Psoas muscle (tissue), 8 donors: ENCODE data around the gene LMO2. TPM values are rescaled to one million over a fixed set of nuclear protein-coding genes. Genes with fewer than 3 reads are reported as not detected.

Source experiments
- ATAC-seq, 4 donors: fragments of 200-7000 bp; cut with Tn5 transposase; one replicate each; pipeline ENCODE4 v1.9.1; 2020; ENCODE audit warnings: moderate library complexity in 3 of 4, mild to moderate bottlenecking in 2 of 4
- DNase-seq, 2 donors: peaks; one replicate each; pipeline ENCODE4 v3.0.0-alpha.2; 2020
- H3K27ac ChIP-seq: fragments of 200-600 bp; one replicate; pipeline ENCODE4 v1.8.0; 2022
- H3K27me3 ChIP-seq, 3 donors: fragments of 200-600 bp in 1 of 3; one replicate each; pipeline versions ENCODE4 v1.6.1 to v1.8.0; 2013 to 2022; ENCODE audit warnings: low read length in 2 of 3, mild to moderate bottlenecking in 2 of 3, moderate library complexity in 1 of 3; ENCODE audit not compliant: insufficient read depth in 3 of 3
- H3K36me3 ChIP-seq, 2 donors: fragments of 200-600 bp in 1 of 2; one replicate each; pipeline versions ENCODE4 v1.6.1 to v1.8.0; 2013 to 2022; ENCODE audit warnings: low read depth in 1 of 2, mild to moderate bottlenecking in 1 of 2, moderate library complexity in 1 of 2; ENCODE audit not compliant: insufficient read depth in 1 of 2
- H3K4me1 ChIP-seq: fragments of 200-600 bp; one replicate; pipeline ENCODE4 v1.8.0; 2022
- H3K4me3 ChIP-seq: fragments of 200-600 bp; one replicate; pipeline ENCODE4 v1.8.0; 2022; ENCODE audit warnings: mild to moderate bottlenecking
- H3K9me3 ChIP-seq: fragments of 200-600 bp; one replicate; pipeline ENCODE4 v1.8.0; 2022
- CTCF ChIP-seq: fragments of 200-600 bp; IDR thresholded peaks from one replicate; pipeline ENCODE4 v1.8.0; 2022; ENCODE audit warnings: antibody characterized with exemption
- WGBS, 3 donors: extraction: QIAGEN DNeasy Blood & Tissue Kit; methylation state at CpG; one replicate each; pipeline versions ENCODE4 v1.1.6 to v1.1.7; 2013; 5-methylcytosine and 5-hydroxymethylcytosine counted together
- intact Hi-C, 2 donors: fragments of 100-400 bp; cut with DNase I; formaldehyde crosslinking; loops; one replicate each; pipeline versions ENCODE4 v1.11.0 to v1.14.2; 2022
- polyA plus RNA-seq, 3 donors: library from polyadenylated mRNA; stranded (reverse); fragments of 200-250 nt; gene quantifications; one replicate each; pipeline ENCODE4 v1.2.3, GENCODE V29; 2013
- total RNA-seq, 4 donors: library from RNA; stranded (reverse); fragmentation: NEBNext Ultra II Directional in 2 of 4; extraction: Animal tissue kit (Norgen Biotek cat#: 25700) in 2 of 4; gene quantifications; one replicate each; pipeline versions ENCODE4 v1.2.1 to v1.2.4, GENCODE V29; 2021 to 2023
- donor health status: healthy with polysubstance abuse.
- donor health status: DM: no; HTN: no; CAD: no; lungs with moderate emphysema.
- donor health status: Bipolar disorder and iron deficiency.
- donor health status: healthy.
- donor health status: DM: yes; HTN: yes; CAD: no.
- donor health status: DM: no; HTN: no; CAD: no.
- donor health status: DM: no; HTN: no; CAD: no.
- donor health status: DM: yes; HTN: yes; CAD: no.

LMO2 gene
- total and polyA plus RNA-seq, 7 donors = 8.0 to 47.1 (median 12.3) TPM

GRCh38 chr11:33910296-33910957 is 18.6 kb upstream of the LMO2 start:
- WGBS, 3 donors = 34 to 43% (median 40%) methylated on average over 6 of the region's 6 CpGs
- H3K4me1 ChIP-seq = no peaks in the 10 kb centered on the region
- no peak overlapping the region for H3K27ac ChIP-seq
- H3K9me3 ChIP-seq = peaks cover 4% of the 10 kb centered on the region
- intact Hi-C loops = no loop called here
- H3K27me3 ChIP-seq = no peaks in the 10 kb centered on the region
- no peak for DNase-seq
- H3K4me3 ChIP-seq = no peak overlapping the region
- ATAC-seq = no peak
- TF ChIP-seq CTCF = no peak
- no peaks in the 10 kb centered on the region for H3K36me3 ChIP-seq

GRCh38 chr11:33909552-33909951 is 17.7 kb upstream of the LMO2 start:
- no peak for ATAC-seq
- H3K27ac ChIP-seq = no peak overlapping the region

GRCh38 chr11:33909150-33909549 is 17.3 kb upstream of the LMO2 start:
- ATAC-seq (no peak), DNase-seq (no peak)
- intact Hi-C loops = no loop called here
- no peak overlapping the region for H3K27ac ChIP-seq
- no peak overlapping the region for H3K4me3 ChIP-seq
- WGBS, 3 donors = 71 to 83% (median 80%) methylated on average over 3 of the region's 3 CpGs
- H3K9me3 ChIP-seq = peaks cover 3% of the 10 kb centered on the region
- no peaks in the 10 kb centered on the region for H3K4me1 ChIP-seq
- no peaks in the 10 kb centered on the region for H3K36me3 ChIP-seq
- H3K27me3 ChIP-seq = no peaks in the 10 kb centered on the region
- TF ChIP-seq CTCF = no peak

More at GRCh38 chr11:33909552-33909951, 17.7 kb upstream of the LMO2 start:
- no peak for TF ChIP-seq CTCF
- Histone ChIP-seq H3K27me3 (no peaks in the 10 kb centered on the region), H3K4me3 (no peak overlapping the region), H3K36me3 (no peaks in the 10 kb centered on the region), H3K9me3 (peaks cover 4% of the 10 kb centered on the region), H3K4me1 (no peaks in the 10 kb centered on the region)
- intact Hi-C loops = no loop called here
- DNase-seq = no peak

DNA sequence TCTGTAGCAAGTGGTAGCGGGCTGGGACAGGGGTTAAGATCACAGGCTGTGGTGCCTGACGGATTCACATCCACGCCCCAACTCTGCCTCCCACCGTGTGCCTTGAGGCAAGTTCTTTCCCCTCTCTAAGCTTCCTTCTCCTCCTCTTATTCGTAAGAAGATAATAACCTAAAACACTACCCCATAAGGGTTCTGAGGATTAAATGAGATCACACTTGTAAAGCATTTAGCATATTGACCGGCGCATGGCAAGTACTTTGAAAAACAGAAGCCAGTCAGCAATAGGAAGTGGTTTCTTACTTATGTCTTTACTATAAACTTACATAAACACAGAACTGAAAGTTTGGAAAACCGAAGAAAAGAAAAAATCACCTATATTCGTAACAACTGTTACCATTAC is 15.5 kb upstream of the LMO2 start:
- H3K27me3 ChIP-seq = no peaks in the 10 kb centered on the region
- no peak overlapping the region for H3K27ac ChIP-seq
- H3K4me3 ChIP-seq = no peak overlapping the region
- H3K36me3 ChIP-seq = no peaks in the 10 kb centered on the region
- DNase-seq (no peak), ATAC-seq (no peak)
- H3K9me3 ChIP-seq = no peaks in the 10 kb centered on the region
- intact Hi-C loops = no loop called here
- H3K4me1 ChIP-seq = no peaks in the 10 kb centered on the region
- no peak for TF ChIP-seq CTCF
- WGBS, 3 donors = 77 to 92% (median 85%) methylated on average over 9 of the region's 9 CpGs
